ENCODE measurements around the gene PDE8B. TPM values are rescaled to one million over a fixed set of nuclear protein-coding genes. Genes with fewer than 3 reads are reported as not detected.
"Not testable (repeated sequence)": the region's sequence is repeated elsewhere in the genome, so short reads cannot be mapped to it uniquely, and the experiment has no call there.

Gene PDE8B
- total RNA-seq, 2 experiments from 2014 or later: 0.05 TPM; not detected in 1

GRCh38 chr5:77431286-77431685, 220.8 kb downstream of the PDE8B start:
- CTCF ChIA-PET: interaction anchor here (1.9 kb wide), 1 partner anchor 61 kb away, joined by 4 read pairs; the partner anchor contains the start of gene WDR41

DNA sequence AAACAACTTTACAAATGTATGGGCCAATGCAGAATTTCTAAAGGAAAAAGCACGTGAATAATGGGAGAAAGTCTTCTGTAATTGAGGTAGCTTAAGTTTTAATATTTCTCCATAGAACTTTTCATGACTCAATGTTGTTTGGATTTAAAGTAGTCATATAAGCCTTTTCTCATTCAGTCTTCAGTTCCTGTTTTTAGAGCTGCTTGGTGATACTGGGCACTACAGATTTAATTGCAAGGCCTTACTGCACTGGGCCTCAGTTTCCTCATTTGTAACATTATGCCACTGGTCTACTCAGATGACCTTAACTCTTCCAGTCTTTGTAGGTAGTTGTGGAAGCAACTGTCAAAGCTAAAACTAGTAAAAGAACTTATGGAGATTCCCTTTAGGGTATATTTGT, 221.2 kb downstream of the PDE8B start:
- no peak for DNase-seq
- H3K4me1 Mint-ChIP-seq: peaks cover 3% of the 10 kb centered on the region
- CTCF ChIA-PET: interaction anchor here (1.9 kb wide), 1 partner anchor 60 kb away, joined by 4 read pairs; the partner anchor contains the start of gene WDR41
- POLR2A ChIA-PET: no interaction called here
- no peak overlapping the region for H3K4me3 Mint-ChIP-seq
- no peak overlapping the region for H3K27ac Mint-ChIP-seq
- no peaks in the 10 kb centered on the region for H3K9me3 Mint-ChIP-seq
- no peaks in the 10 kb centered on the region for H3K27me3 Mint-ChIP-seq
- H3K36me3 Mint-ChIP-seq (ENCODE audit: low read depth): peaks cover 24% of the 10 kb centered on the region

More at GRCh38 chr5:77431286-77431685, 220.8 kb downstream of the PDE8B start:
- peaks cover 24% of the 10 kb centered on the region for H3K36me3 Mint-ChIP-seq (ENCODE audit: low read depth)
- H3K4me1 Mint-ChIP-seq: peaks cover 3% of the 10 kb centered on the region
- H3K27ac Mint-ChIP-seq: no peak overlapping the region
- DNase-seq: no peak
- H3K9me3 Mint-ChIP-seq: no peaks in the 10 kb centered on the region
- POLR2A ChIA-PET: no interaction called here
- H3K27me3 Mint-ChIP-seq: no peaks in the 10 kb centered on the region
- H3K4me3 Mint-ChIP-seq: no peak overlapping the region

DNA sequence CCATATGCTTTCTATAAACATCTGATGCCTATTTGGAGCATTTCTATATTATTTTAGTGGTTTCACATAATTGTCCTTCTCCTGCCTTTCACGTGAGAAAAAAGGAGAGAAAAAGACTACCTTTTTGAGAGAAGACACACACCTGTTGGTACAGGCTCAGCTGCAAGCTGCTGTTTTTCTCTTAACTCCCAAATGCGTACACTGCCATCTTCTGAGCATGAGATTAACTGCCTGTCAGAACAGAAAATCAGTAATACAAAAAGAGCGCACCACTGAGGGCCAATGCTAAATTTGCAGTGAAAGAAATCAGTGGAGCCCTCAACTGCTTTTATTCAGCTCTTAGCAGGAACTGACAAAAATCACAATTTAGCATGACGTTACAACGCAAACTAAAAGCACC, 226.7 kb downstream of the PDE8B start:
- no peak overlapping the region for H3K27ac Mint-ChIP-seq
- no peaks in the 10 kb centered on the region for H3K4me1 Mint-ChIP-seq
- no peaks in the 10 kb centered on the region for H3K27me3 Mint-ChIP-seq
- no peaks in the 10 kb centered on the region for H3K9me3 Mint-ChIP-seq
- no peak overlapping the region for H3K4me3 Mint-ChIP-seq
- H3K36me3 Mint-ChIP-seq (ENCODE audit: low read depth): peaks cover 17% of the 10 kb centered on the region
- DNase-seq: no peak
- POLR2A ChIA-PET: no interaction called here
- CTCF ChIA-PET: interaction anchor here (1.1 to 1.3 kb wide), 2 partner anchors 292 to 407 kb away, joined by 4 to 6 read pairs; partner anchors contain the start of gene AGGF1

DNA sequence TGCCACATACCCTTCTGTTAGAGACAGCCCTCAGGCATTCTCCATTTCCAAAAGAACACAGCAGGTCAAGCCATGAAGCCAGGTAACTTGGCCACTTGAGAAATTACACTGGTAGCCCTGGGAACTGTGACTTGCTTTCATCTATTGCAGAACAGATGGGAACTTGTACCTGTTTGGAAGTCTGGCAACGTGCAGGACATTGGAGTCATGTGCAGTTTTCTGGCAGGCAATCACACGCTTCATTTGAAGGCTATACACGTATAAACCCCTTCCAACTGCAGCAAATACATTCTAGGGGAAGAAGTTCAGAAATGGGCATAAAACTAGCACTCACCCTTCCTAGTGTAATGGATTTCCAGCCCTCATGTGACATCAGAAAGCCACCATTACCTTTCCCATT, 227.6 kb downstream of the PDE8B start:
- Mint-ChIP-seq H3K4me1 (no peaks in the 10 kb centered on the region), H3K27me3 (no peaks in the 10 kb centered on the region), H3K27ac (no peak overlapping the region), H3K36me3 (ENCODE audit: low read depth) (peaks cover 9% of the 10 kb centered on the region), H3K4me3 (no peak overlapping the region), H3K9me3 (no peaks in the 10 kb centered on the region)
- DNase-seq: no peak
- ChIA-PET POLR2A (no interaction called here), CTCF (interaction anchor here (1.1 kb wide), 1 partner anchor 408 kb away, joined by 4 read pairs; the partner anchor contains the start of gene AGGF1)

DNA sequence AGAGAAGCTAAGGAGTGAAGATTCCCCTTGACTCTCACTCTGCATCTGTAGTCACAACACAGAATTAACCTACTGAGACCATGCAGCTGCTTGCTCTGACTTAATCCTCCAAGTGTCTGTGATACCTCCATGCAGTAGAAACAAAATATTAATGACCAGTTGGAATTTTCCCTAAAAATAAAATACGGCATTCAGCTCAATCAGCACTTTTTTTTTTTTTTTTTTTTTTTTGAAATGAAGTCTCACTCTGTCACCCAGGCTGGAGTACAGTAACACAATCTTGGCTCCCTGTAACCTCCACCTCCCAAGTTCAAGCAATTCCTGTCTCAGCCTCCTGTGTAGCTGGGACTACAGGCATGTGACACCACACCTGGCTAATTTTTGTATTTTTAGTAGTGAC, 233.2 kb downstream of the PDE8B start:
- ChIA-PET CTCF (interaction anchor here (0.6 kb wide), 1 partner anchor 11 kb away, joined by 4 read pairs; no protein-coding TSS in a partner anchor), POLR2A (no interaction called here)
- no peak for DNase-seq
- H3K27me3 Mint-ChIP-seq: no peaks in the 10 kb centered on the region
- H3K4me1 Mint-ChIP-seq: no peaks in the 10 kb centered on the region
- no peak overlapping the region for H3K4me3 Mint-ChIP-seq
- no peak overlapping the region for H3K27ac Mint-ChIP-seq
- H3K36me3 Mint-ChIP-seq (ENCODE audit: low read depth): peaks cover 42% of the 10 kb centered on the region
- no peaks in the 10 kb centered on the region for H3K9me3 Mint-ChIP-seq

GRCh38 chr5:77444356-77444755, 233.9 kb downstream of the PDE8B start:
- no peak for DNase-seq
- ChIA-PET CTCF (no interaction called here), POLR2A (no interaction called here)
- H3K4me1 Mint-ChIP-seq: no peaks in the 10 kb centered on the region
- no peak overlapping the region for H3K4me3 Mint-ChIP-seq
- H3K27ac Mint-ChIP-seq: no peak overlapping the region
- H3K9me3 Mint-ChIP-seq: no peaks in the 10 kb centered on the region
- H3K36me3 Mint-ChIP-seq (ENCODE audit: low read depth): peaks cover 49% of the 10 kb centered on the region
- H3K27me3 Mint-ChIP-seq: no peaks in the 10 kb centered on the region

GRCh38 chr5:77448831-77449230, 238.4 kb downstream of the PDE8B start:
- CTCF ChIA-PET: no interaction called here
- H3K4me1 Mint-ChIP-seq: no peaks in the 10 kb centered on the region
- H3K27me3 Mint-ChIP-seq: no peaks in the 10 kb centered on the region
- no peak overlapping the region for H3K4me3 Mint-ChIP-seq
- peaks cover 54% of the 10 kb centered on the region for H3K36me3 Mint-ChIP-seq (ENCODE audit: low read depth)
- POLR2A ChIA-PET: no interaction called here
- H3K27ac Mint-ChIP-seq: no peak overlapping the region
- H3K9me3 Mint-ChIP-seq: no peaks in the 10 kb centered on the region
- DNase-seq: no peak

- ChIA-PET CTCF (no interaction called here), POLR2A (no interaction called here)
- H3K36me3 Mint-ChIP-seq (ENCODE audit: low read depth): peaks cover 50% of the 10 kb centered on the region
- no peaks in the 10 kb centered on the region for H3K9me3 Mint-ChIP-seq
- no peak overlapping the region for H3K27ac Mint-ChIP-seq
- H3K4me1 Mint-ChIP-seq: no peaks in the 10 kb centered on the region
- DNase-seq: no peak
- H3K4me3 Mint-ChIP-seq: no peak overlapping the region
- H3K27me3 Mint-ChIP-seq: no peaks in the 10 kb centered on the region
Measured at GRCh38 chr5:77449277-77449676, 238.8 kb downstream of the PDE8B start.

GRCh38 chr5:77449981-77450380, 239.5 kb downstream of the PDE8B start:
- Mint-ChIP-seq H3K9me3 (no peaks in the 10 kb centered on the region), H3K27me3 (no peaks in the 10 kb centered on the region), H3K4me3 (no peak overlapping the region), H3K27ac (no peak overlapping the region), H3K4me1 (no peaks in the 10 kb centered on the region), H3K36me3 (ENCODE audit: low read depth) (peaks cover 47% of the 10 kb centered on the region)
- CTCF ChIA-PET: interaction anchor here (1.1 kb wide), 1 partner anchor 43 kb away, joined by 3 read pairs; the partner anchor contains the start of gene WDR41
- POLR2A ChIA-PET: no interaction called here
- no peak for DNase-seq

GRCh38 chr5:77452351-77452750, 241.9 kb downstream of the PDE8B start:
- DNase-seq: no peak
- Mint-ChIP-seq H3K27ac (no peak overlapping the region), H3K27me3 (no peaks in the 10 kb centered on the region), H3K36me3 (ENCODE audit: low read depth) (peaks cover 26% of the 10 kb centered on the region), H3K4me1 (no peaks in the 10 kb centered on the region), H3K9me3 (no peaks in the 10 kb centered on the region), H3K4me3 (no peak overlapping the region)
- CTCF ChIA-PET: no interaction called here
- POLR2A ChIA-PET: no interaction called here

GRCh38 chr5:77454123-77454522, 243.6 kb downstream of the PDE8B start:
- CTCF ChIA-PET: no interaction called here
- no peaks in the 10 kb centered on the region for H3K9me3 Mint-ChIP-seq
- peaks cover 14% of the 10 kb centered on the region for H3K36me3 Mint-ChIP-seq (ENCODE audit: low read depth)
- no peak overlapping the region for H3K27ac Mint-ChIP-seq
- no peak for DNase-seq
- no peak overlapping the region for H3K4me3 Mint-ChIP-seq
- H3K27me3 Mint-ChIP-seq: no peaks in the 10 kb centered on the region
- no peaks in the 10 kb centered on the region for H3K4me1 Mint-ChIP-seq
- POLR2A ChIA-PET: no interaction called here

- H3K27me3 Mint-ChIP-seq: no peaks in the 10 kb centered on the region
- CTCF ChIA-PET: no interaction called here
- no peaks in the 10 kb centered on the region for H3K9me3 Mint-ChIP-seq
- H3K27ac Mint-ChIP-seq: no peak overlapping the region
- DNase-seq: no peak
- no peak overlapping the region for H3K4me3 Mint-ChIP-seq
- H3K36me3 Mint-ChIP-seq (ENCODE audit: low read depth): peaks cover 5% of the 10 kb centered on the region
- POLR2A ChIA-PET: no interaction called here
- peaks cover 3% of the 10 kb centered on the region for H3K4me1 Mint-ChIP-seq
Measured at GRCh38 chr5:77461287-77461686, 250.8 kb downstream of the PDE8B start.

DNA sequence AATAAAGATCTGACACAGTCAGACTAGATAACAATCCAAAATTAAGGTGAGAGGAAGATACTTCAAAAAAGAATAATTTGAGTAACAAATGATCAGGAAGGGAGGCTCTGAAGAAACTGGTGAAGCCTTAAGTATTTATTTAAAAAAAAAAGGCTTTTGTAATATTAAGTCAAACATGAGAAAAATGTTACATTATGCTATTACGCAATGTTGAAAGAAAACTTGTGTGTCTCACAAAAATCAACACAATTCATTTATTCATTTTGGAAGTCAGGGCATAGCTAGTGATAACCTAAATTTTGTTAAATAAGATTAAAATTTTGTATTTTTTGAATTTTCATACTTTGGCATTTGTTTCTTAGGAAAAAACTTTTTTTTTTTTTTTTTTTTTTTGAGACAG, 253.4 kb downstream of the PDE8B start:
- Mint-ChIP-seq H3K36me3 (ENCODE audit: low read depth) (peaks cover 9% of the 10 kb centered on the region), H3K27ac (no peak overlapping the region), H3K4me3 (no peak overlapping the region), H3K9me3 (no peaks in the 10 kb centered on the region), H3K4me1 (peaks cover 3% of the 10 kb centered on the region), H3K27me3 (no peaks in the 10 kb centered on the region)
- ChIA-PET POLR2A (interaction anchor here (0.6 kb wide), 1 partner anchor 618 kb away, joined by 3 read pairs; no protein-coding TSS in a partner anchor), CTCF (interaction anchor here (1.3 kb wide), 1 partner anchor 28 kb away, joined by 3 read pairs; no protein-coding TSS in a partner anchor)
- DNase-seq: no peak

DNA sequence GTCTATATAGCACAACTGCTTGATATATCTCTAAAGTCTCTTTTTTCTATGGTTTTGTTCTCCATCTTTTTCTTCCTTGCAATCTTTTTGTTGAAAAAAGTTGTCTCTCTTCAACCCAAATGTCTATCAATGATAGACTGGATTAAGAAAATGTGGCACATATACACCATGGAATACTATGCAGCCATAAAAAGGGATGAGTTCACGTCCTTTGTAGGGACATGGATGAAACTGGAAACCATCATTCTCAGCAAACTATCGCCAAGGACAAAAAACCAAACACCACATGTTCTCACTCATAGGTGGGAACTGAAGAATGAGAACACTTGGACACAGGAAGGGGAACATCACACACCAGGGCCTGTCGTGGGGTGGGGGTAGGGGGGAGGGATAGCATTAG, 258.4 kb downstream of the PDE8B start:
- H3K27me3 Mint-ChIP-seq, H3K27ac Mint-ChIP-seq, CTCF ChIA-PET, POLR2A ChIA-PET, H3K4me1 Mint-ChIP-seq, H3K4me3 Mint-ChIP-seq, H3K9me3 Mint-ChIP-seq, DNase-seq: not testable (repeated sequence)
- H3K36me3 Mint-ChIP-seq (ENCODE audit: low read depth): peaks cover 29% of the 10 kb centered on the region

All from activated CD4-positive, alpha-beta memory T cell treated with anti-CD3 and anti-CD28 coated beads, Interleukin-2, amount 10 ng/mL, durations not matched to agents 7 days and 5 days (primary cell).